Measurements from ENCODE around the gene TDRD9.
A peak's percentile ranks its signal among the peaks of the same experiment; 100 is the strongest.
"Not testable (repeated sequence)": the region's sequence is repeated elsewhere in the genome, so short reads cannot be mapped to it uniquely, and the experiment has no call there.

The TDRD9 gene

GRCh38 chr14:103894034-103894722 is 34.1 kb upstream of the TDRD9 start:
- DNase-seq: no peak

- no peak for DNase-seq
Observed at GRCh38 chr14:103894723-103895059, 33.6 kb upstream of the TDRD9 start.

- DNase-seq: no peak
Observed at GRCh38 chr14:103896578-103896977, 31.7 kb upstream of the TDRD9 start.

- no peak for DNase-seq
Observed at GRCh38 chr14:103897075-103897947, 30.9 kb upstream of the TDRD9 start.

- no peak for DNase-seq
Observed at GRCh38 chr14:103898204-103898603, 30.1 kb upstream of the TDRD9 start.

GRCh38 chr14:103898711-103899110 is 29.5 kb upstream of the TDRD9 start:
- DNase-seq: no peak

DNA sequence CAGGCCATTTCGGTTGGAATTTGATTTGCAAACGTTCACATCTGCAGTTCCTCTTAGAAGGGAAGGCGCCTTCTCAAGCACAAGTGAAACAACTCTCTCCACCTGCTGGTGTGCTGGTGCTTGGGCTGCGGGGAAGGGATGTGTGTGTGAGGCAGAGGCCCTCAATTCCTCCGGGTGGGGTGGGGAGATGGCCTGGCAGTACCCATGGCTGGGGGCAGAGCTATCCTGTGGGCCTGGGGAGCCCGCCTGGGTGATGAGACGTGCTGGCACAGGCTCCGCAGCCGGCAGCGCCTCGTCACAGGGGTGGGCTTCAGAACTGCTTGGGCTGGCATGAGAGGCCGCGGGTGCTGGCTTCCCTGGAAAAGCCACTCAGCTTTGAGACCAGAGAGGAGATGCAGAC is 28.9 kb upstream of the TDRD9 start:
- no peak for DNase-seq

GRCh38 chr14:103899833-103900232 is 28.4 kb upstream of the TDRD9 start:
- no peak for DNase-seq

DNA sequence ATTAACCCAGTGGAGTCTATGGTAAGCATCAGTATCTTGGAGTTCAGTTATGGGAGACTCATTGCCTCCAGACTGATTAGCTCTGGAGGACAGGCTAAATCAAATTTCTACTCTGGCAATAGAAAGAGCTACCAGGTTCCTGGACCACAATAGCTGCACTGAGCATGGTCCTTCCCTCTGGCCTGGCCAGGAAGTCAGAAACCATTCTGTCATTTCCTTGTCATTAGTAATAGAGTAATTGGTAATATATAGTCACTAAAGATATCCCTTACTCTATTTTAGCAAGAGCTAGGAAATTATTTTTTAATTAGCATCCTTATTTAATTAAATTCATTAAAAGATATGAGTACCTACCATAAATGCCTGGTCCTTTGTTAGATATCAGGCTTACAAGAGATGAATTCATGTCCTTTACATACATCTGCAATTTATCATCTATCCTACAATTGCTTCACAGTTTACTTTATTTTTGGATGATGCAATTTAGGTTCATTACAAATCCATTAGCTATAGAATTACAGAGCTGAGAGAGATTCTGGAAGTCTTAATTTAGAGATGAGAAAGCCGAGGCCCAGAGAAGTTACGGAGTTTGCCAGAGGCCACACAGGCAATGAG is 23.7 kb upstream of the TDRD9 start:
- DNase-seq: no peak

DNA sequence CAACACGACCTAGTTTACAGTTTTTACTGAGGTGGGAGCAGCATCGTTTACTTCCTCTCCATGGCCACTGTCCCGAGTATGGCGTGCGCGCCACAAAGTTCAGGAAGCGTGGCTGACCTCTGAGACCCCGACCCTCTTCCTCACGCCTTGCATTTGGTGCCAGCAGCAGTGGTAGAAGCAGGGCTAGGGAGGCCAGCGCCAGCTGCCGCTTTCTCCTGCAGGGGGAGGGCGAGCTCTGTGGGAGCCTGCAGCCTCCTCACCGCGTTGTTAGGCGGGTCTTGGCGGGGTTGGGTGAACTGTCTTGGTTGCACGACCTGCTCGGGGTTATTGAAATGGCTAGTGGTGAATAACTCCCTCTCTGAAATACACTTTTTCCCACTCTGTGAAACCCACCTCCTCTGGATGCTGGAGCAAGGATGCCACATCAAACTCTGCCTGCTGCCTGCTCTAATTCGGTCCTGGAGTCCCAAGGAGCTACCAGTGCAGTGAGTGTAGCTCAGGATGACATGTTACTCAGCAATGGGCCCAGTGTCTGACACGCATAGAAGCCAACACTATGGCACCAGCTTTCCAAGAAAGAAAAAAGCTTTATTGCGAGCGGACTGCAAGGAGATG is 22.3 kb upstream of the TDRD9 start:
- DNase-seq: no peak

DNA sequence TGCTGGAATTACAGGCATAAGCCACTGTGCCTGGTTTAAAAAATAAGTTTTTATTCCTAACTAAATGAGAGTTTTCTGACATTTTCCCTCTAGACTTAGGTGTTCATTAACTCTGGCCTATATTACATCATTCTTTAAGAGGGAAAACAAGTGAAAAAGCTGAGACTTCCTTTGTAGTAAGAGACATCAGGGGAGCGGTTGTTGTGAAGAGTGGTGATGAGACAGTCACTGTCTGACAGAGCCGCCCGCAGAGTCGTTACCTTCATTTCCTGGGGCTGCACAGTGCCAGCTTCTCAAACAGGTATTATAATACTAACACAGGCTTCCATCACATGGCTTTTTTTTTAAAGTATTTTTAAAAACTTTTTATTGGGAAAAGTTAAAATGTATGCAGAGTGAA is 19.7 kb upstream of the TDRD9 start:
- no peak for DNase-seq

GRCh38 chr14:103909531-103910261 is 18.6 kb upstream of the TDRD9 start:
- DNase-seq: no peak

DNA sequence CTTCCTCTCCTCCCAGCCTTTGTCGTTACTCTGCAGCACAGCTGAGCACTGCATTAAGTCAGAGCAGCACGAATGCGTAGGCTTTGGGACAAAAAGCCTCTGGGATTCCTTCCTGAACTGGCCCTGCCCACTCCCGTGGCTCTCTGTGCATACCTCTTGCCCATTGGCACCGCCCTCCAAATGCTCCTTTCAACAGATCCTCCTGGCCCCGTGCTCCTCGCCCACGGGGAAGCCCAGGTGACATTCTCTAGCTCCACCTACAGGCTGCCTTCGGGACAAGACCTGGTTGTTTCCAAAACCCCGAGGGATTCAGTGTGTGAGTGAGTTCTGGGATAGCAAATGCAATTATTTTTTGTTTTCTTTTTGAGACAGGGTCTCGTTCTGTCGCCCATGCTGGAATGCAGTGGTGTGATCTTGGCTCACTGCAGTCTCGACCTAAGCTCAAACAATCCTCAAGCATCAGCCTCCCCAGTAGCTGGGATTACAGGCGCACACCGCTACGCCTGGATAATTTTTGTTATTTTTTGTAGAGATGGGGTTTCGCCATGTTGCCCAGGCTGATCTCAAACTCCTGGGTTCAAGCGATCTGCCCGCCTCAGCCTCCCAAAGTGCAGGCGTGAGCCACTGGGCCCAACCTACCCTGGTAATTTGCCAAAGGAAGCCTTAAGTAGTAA is 17.9 kb upstream of the TDRD9 start:
- peak; percentile 91 to 93 for DNase-seq

- DNase-seq: no peak
Observed at GRCh38 chr14:103910984-103911383, 17.3 kb upstream of the TDRD9 start.

DNA sequence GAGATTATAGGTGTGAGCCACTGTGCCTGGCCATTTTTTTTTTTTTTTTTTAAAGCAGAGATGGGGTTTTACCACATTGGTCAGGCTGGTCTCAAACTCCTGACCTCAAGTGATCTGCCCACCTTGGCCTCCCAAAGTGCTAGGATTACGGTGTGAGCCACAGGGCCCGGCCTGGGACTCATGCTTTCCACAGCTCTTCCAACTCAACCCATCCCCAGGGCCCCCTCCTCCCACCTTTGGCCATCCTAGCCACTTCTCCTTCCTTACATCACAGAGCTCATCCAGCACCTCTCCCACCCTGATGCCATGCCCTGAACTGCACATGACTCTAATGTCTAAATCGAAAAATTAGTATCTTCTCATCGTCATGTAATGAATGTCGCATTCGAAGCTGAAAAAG is 12.6 kb upstream of the TDRD9 start:
- DNase-seq: no peak

GRCh38 chr14:103916636-103917262 is 11.5 kb upstream of the TDRD9 start:
- DNase-seq: no peak

GRCh38 chr14:103920981-103921854 is 7.0 kb upstream of the TDRD9 start:
- peak; percentile 92 to 96 for DNase-seq

DNA sequence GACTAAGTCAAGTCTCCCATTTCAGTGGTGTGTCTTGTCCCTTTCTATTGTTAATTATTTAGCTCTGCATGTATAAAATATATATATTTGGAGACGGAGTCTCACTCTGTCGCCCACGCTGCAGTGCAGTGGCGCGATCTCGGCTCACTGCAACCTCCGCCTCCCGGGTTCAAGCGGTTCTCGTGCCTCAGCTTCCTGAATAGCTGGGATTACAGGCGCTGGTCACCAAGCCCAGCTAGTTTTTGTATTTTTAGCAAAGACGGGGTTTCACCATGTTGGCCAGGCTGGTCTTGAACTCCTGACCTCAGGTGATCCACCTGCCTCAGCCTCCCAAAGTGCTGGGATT is 6.4 kb upstream of the TDRD9 start:
- not testable (repeated sequence) for DNase-seq

GRCh38 chr14:103923863-103924262 is 4.4 kb upstream of the TDRD9 start:
- DNase-seq: peak; percentile 30 to 61

- DNase-seq: no peak
Observed at GRCh38 chr14:103925316-103925715, 2.9 kb upstream of the TDRD9 start.

DNA sequence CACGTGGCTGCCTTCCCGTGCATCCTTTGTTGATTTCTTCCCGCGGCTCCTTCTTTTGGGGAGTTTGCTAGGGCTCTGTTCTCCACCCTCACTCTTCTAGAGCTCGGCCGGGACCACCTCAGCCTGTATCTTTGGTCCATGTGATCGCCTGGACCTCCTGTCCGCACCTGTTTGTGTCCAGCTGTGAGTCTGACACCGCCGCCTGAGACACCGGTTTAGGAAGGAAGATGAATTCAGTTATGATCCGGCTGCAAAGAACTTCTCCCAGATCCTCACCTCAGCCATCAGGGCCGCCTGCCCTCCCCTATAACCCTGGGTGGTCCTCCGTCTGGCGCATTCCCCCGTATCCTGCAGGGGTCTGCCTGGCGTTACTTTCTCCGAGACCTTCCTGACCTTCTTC is 690 bp upstream of the TDRD9 start:
- no peak for DNase-seq
